Epithelial cell of esophagus (primary cell): ENCODE data around the gene TRMT11.

ENCODE experiments used
- DNase-seq: peaks from one replicate; pipeline ENCODE4 v3.0.0; 2010; ENCODE audit warnings: low read depth
- H3K4me3 ChIP-seq: 2 replicates; pipeline ENCODE4 v1.5.1; 2011; ENCODE audit warnings: mild to moderate bottlenecking, low read length, control low read depth
- TF ChIP-seq, protein P1 (sequence below): IDR thresholded peaks from 2 replicates; pipeline ENCODE4 v1.5.1; 2011; ENCODE audit warnings: low read depth, mild to moderate bottlenecking, low read length, control low read depth, inconsistent platforms; ENCODE audit not compliant: insufficient read depth; ENCODE audit errors: missing control alignments

The TRMT11 gene

DNA sequence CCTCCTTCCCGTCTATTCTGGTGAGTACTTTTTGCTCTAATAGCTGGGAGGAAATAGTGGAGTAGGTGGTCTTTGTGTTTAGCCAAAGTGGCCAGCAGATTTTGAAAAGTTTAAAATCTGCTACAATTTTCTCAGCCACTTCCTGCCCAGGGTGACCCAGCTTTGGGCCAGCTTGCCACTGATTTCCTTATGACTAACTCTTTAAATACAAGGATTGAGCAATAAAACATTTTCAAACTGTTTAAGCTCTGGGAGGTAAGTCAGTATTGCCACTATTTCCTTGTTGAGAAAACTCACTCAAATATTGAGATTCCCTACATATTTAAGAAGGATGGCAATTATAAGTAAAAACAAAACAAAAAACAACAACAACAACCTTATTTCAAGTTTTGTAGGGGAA, 54.5 kb downstream of the TRMT11 start:
- TF ChIP-seq, protein P1, sequence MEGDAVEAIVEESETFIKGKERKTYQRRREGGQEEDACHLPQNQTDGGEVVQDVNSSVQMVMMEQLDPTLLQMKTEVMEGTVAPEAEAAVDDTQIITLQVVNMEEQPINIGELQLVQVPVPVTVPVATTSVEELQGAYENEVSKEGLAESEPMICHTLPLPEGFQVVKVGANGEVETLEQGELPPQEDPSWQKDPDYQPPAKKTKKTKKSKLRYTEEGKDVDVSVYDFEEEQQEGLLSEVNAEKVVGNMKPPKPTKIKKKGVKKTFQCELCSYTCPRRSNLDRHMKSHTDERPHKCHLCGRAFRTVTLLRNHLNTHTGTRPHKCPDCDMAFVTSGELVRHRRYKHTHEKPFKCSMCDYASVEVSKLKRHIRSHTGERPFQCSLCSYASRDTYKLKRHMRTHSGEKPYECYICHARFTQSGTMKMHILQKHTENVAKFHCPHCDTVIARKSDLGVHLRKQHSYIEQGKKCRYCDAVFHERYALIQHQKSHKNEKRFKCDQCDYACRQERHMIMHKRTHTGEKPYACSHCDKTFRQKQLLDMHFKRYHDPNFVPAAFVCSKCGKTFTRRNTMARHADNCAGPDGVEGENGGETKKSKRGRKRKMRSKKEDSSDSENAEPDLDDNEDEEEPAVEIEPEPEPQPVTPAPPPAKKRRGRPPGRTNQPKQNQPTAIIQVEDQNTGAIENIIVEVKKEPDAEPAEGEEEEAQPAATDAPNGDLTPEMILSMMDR, result no peak
- peak; percentile 75 for DNase-seq
- no peak overlapping the region for H3K4me3 ChIP-seq

- no peak overlapping the region for H3K4me3 ChIP-seq
- TF ChIP-seq, protein P1, result no peak
- DNase-seq, result no peak
Observed at GRCh38 chr6:126041516-126041915, 55.2 kb downstream of the TRMT11 start.

DNA sequence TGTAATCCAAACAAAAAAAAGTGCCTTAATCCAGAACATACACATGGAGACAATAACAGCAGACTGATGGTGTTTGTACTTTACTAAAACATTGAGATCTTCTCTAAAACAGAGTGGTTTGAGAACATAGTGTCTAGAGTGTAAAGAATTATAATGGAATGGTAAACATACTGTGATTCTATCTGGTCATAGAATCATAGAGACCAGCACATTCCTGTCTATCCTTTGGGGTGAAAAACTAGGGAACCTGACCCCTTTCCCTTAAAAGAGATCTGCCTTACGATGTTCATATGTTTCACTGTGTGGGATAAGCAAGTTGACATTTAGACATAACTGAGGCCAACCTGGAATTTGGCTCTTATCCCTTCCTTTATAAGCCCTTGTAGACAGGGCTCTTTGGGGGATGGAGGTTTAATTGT, 55.7 kb downstream of the TRMT11 start:
- H3K4me3 ChIP-seq, result no peak overlapping the region
- TF ChIP-seq, protein P1, result no peak
- DNase-seq, result no peak

DNA sequence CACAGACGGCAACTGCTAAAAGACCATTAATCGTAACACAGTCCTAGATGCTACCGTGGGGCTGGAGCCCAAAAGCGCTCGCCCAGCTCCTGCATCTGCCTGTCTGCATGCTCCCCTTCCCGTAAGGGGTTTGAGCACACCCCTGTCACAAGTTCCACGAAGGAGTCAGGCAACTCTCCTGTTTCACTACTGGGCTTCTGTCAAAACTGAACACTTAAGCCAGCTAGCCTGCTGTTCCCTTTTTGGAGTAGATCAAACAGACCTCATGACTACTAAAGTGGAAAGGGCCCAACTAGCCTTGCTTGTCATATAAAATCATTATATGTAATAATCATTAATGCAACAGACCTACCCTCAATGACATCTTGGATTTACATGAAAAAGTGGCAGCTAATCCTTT, 61.3 kb downstream of the TRMT11 start:
- H3K4me3 ChIP-seq, result no peak overlapping the region
- TF ChIP-seq, protein P1, result no peak
- no peak for DNase-seq

DNA sequence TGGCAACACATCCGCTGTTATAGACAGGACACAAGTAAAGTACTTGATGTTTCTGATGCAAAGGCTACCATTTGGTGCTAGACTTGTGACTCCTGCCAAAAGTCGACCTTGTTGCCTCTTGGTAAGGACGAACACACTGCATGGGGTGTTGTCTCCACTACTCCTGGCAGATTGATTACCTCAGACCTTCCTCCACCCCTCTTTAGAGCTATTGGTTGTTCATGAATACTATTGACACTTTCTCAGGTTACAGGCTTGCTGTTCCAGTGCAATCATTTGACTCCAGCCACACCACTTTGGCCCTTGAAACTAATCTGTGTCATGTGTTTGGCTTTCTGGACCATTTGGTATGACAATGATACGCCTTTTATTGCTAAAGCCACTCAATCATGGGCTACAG, 62.3 kb downstream of the TRMT11 start:
- no peak overlapping the region for H3K4me3 ChIP-seq
- DNase-seq, result no peak
- TF ChIP-seq, protein P1, result no peak

DNA sequence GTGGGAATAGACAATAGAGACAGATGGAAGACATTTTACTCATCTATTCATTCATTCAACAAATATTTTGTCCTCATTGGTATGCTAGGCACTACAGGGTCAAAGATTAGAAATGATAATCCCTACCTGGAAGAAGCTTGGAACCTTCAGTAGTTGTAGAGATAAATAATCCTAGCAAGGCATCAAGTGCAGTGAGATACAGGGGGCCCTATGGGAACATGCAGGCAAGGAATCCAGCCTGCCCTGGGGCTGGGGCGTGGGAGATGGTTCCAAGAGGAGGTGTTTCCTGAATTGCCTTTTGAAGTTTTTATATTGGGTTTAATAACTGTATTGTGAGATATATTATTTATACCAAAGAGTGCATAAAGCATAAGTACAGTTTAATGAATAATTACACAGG, 64.5 kb downstream of the TRMT11 start:
- no peak overlapping the region for H3K4me3 ChIP-seq
- TF ChIP-seq, protein P1, result no peak

DNA sequence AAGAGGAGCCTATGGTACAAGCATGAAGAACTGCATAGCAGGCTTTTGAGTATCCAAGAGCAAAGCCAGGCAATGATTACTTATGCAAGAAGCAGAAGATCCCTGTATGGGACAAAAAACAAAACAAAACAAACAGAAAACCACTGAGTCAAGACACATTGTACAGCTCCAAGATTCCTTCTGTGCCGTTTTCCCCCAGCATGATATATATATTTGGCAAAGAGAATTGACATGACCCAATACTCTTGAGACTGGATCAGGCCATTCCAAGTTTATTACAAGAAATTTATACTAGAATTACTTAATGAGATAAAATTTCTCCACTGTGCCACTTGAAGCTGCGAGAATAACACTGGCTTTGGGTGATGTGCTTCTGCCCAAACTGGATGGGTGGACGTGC, 65.5 kb downstream of the TRMT11 start:
- TF ChIP-seq, protein P1, result no peak
- no peak overlapping the region for H3K4me3 ChIP-seq
- DNase-seq, result no peak

More for the DNA sequence above, 64.5 kb downstream of the TRMT11 start:
- DNase-seq, result no peak
